Peyer's patch (tissue), 4 donors: ENCODE measurements around the gene HTRA3.

Experiments used
- CTCF ChIP-seq, 6 experiments: fragments of 450-650 bp in 4 of 6; fragments of 200-600 bp in 2 of 6; sonication (generic) in 1 of 6; IDR thresholded peaks; one replicate each; pipeline ENCODE4 v1.5.1; 2017 to 2019; ENCODE audit warnings: antibody characterized with exemption in 6 of 6, mild to moderate bottlenecking in 3 of 6, moderate library complexity in 1 of 6
- POLR2A ChIP-seq, 2 donors: fragments of 450-650 bp; IDR thresholded peaks; one replicate each; pipeline ENCODE4 v1.5.1; 2017; ENCODE audit warnings: antibody characterized with exemption in 2 of 2, mild to moderate bottlenecking in 2 of 2, moderate library complexity in 2 of 2

GRCh38 chr4:8266088-8266487 lies 3.5 kb upstream of the HTRA3 start:
- TF ChIP-seq CTCF (IDR thresholded peaks at IDR 0.05): no peak
- no peak for TF ChIP-seq POLR2A (IDR thresholded peaks at IDR 0.05)
